Sciatic nerve (tissue), 1 donor: Measurements from ENCODE around the gene SLC6A5. TPM values are rescaled to one million over a fixed set of nuclear protein-coding genes. Genes with fewer than 3 reads are reported as not detected.

Experiments
- total RNA-seq: library from RNA; stranded (reverse); fragmentation: NEBNext Ultra II Directional; extraction: Animal tissue kit (Norgen Biotek cat#: 25700); gene quantifications from one replicate; pipeline ENCODE4 v1.2.1, GENCODE V29; 2021
- donor health status: DM: no; HTN: no; CAD: no.

The SLC6A5 gene
- total RNA-seq, 1 donor from 2014 or later, result not detected

Other genes starting within 250 kb of the SLC6A5 start
- gene HTATIP2, start 235.9 kb upstream of the SLC6A5 start, total RNA-seq, result 26.5 TPM
- 15.1 TPM for gene PRMT3, start 211.9 kb upstream of the SLC6A5 start, total RNA-seq
- 0.18 TPM for gene NELL1, start 70.0 kb downstream of the SLC6A5 start, total RNA-seq